Urothelium cell line (cell line): ENCODE results near the gene CD180.

Experiments
- DNase-seq: peaks from one replicate; pipeline ENCODE4 v3.0.0; 2011; ENCODE audit warnings: low spot score, mixed read lengths
- FAIRE-seq: peaks from 2 replicates; lab custom pipeline; 2011; peaks lifted over from hg19 to GRCh38; lab: Jason Lieb, UNC

Gene CD180

GRCh38 chr5:67135381-67135984 is 61.1 kb downstream of the CD180 start:
- no peak for FAIRE-seq

DNA sequence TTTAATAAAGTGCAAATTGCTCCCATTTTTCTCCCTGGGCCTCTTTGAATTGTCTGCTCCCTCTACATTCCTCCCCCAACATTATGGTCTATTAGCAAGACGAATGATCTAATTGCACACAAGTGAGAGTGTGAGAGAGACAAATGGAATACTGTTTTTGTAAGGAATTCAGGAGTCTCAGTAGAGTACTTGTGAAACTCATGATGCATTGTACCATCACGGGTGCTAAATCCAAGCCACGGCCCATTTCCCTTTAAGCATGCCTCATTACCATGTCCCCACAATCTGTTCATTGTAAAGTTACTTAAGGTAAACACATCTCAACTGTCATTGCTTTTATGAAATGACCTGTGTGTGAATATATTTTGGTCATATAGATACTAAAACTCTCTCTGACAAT is 62.8 kb downstream of the CD180 start:
- no peak for FAIRE-seq

More at GRCh38 chr5:67135381-67135984, 61.1 kb downstream of the CD180 start:
- DNase-seq: no peak

DNA sequence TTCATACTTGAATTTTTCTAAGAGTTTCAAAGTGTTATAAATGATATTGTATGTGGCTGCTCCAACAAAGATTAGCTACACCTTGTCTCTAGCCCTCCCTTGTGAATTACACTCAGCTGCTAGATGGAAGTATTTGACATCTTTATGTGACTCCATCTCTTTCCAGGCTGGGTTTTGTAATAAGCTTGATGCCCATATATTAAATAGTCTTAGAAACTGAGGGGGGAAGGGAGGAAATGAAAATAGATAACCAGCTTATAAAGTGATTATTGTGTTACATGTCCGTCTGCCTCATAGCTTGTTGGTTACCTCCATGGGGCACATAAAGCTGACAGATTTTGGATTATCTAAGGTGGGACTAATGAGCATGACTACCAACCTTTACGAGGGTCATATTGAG is 63.4 kb downstream of the CD180 start:
- DNase-seq: no peak
- no peak for FAIRE-seq

More for the DNA sequence above, 62.8 kb downstream of the CD180 start:
- DNase-seq: no peak

- FAIRE-seq (no peak), DNase-seq (no peak)
Observed at GRCh38 chr5:67129768-67130167, 66.8 kb downstream of the CD180 start.
